ENCODE data around the gene LZTR1. TPM values are rescaled to one million over a fixed set of nuclear protein-coding genes. Genes with fewer than 3 reads are reported as not detected.

LZTR1 gene
- total and polyA plus RNA-seq, 2 of the 8 experiments (the other 6 are each of a cell fraction or from before 2014, with no cell fraction given) = 22.3 to 31.0 TPM

DNA sequence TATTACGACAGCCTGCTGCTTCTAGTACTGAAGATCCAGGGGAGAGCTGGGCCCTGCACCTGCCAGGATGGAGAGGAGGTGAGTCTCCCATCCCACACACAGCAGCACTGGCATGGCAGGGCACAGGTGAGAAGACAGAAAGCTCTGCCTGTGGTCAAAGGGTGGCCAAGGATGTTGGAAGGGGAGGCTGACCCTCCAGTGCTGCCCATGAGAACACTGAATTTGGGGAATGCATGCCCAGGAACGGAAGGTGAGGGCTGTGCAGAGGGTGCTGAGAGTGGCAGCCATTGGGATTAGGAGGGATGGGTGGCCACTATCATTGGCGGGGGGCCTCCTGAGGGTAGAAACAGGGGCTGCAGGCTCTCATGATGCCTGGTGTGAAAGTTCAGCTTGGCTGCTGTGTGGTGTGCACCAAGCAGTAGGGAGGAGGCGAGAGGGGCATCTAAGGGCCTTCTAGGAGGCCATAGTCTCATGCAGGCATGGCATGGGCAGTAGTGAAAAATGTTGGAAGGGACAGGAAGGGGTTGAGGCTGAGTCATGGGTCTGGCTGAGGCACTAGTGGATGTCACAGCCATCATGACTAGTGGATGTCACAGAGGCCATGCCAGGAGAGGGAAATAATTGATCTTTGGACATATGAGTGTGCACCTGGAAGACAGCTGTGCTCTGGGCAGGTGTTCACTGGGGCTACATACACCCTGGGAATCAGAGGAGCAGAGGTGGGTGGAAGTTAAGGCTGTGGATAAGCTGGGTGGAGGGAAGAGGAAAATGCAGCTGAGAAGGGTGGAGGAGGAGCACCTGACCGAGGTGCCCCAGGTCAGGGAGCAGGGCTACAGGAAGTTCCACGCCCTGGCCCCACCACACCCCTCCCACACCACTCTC lies 61.1 kb downstream of the LZTR1 start:
- H4K8ac ChIP-seq (ENCODE audit: extremely low read depth, insufficient read depth, low read length) = no peak overlapping the region; the same call in 1 of the 2 replicates
- peaks cover 0 to 10% (median 0%) of the 10 kb centered on the region in 4 experiments; a peak in 2 of 7 replicates for H3K4me1 ChIP-seq (replicated peaks in 1 of 4; ENCODE audit: control insufficient read depth in 3 of 4, insufficient read depth in 4 of 4, low read length in 3 of 4)
- peaks cover 0 to 7% (median 2%) of the 10 kb centered on the region in 4 experiments; a peak in 3 of 7 replicates for H3K27me3 ChIP-seq (replicated peaks in 1 of 4; ENCODE audit: control insufficient read depth in 3 of 4, extremely low read depth in 1 of 4, insufficient read depth in 3 of 4, low read length in 3 of 4)
- no peak for TF ChIP-seq CHD2 (IDR thresholded peaks at IDR 0.05; ENCODE audit: low read length)
- no peak for TF ChIP-seq HDAC6 (IDR thresholded peaks at IDR 0.05; ENCODE audit: low read depth, low read length)
- TF ChIP-seq RFX5 (IDR thresholded peaks at IDR 0.05; ENCODE audit: borderline replicate concordance, low read depth, low read length) = no peak
- no peak overlapping the region for H3K4me2 ChIP-seq (ENCODE audit: insufficient read depth in 1 of 2, low read depth in 2 of 2, low read length in 2 of 2)
- peaks cover 6% of the 10 kb centered on the region; the same call in 1 of the 2 replicates for H3K23me2 ChIP-seq (ENCODE audit: low read depth, low read length)
- H3K56ac ChIP-seq (replicated peaks; ENCODE audit: insufficient read length, low read depth, low read length) = no peak overlapping the region
- no peak overlapping the region for H3K14ac ChIP-seq (ENCODE audit: insufficient read length)
- H4K5ac ChIP-seq (ENCODE audit: insufficient read length, low read depth, low read length) = no peak overlapping the region
- H4K91ac ChIP-seq (replicated peaks; ENCODE audit: insufficient read length, low read length) = no peak overlapping the region
- FAIRE-seq = no peak
- H2BK12ac ChIP-seq (ENCODE audit: low read depth, low read length) = 0 out of 2 replicates have a peak overlapping the region, but pooled peaks have one; percentile 17
- H3K9me3 ChIP-seq (ENCODE audit: insufficient read depth in 2 of 2, low read depth in 1 of 2, low read length in 1 of 2) = no peaks in the 10 kb centered on the region
- no peak overlapping the region for H2AK5ac ChIP-seq (ENCODE audit: low read depth, low read length)
- no peak overlapping the region for H2BK20ac ChIP-seq (ENCODE audit: low read length)
- no peaks in the 10 kb centered on the region for H3K36me3 ChIP-seq (ENCODE audit: control insufficient read depth in 2 of 4, insufficient read depth in 4 of 4, low read length in 3 of 4)
- no peak overlapping the region for H3K23ac ChIP-seq (ENCODE audit: insufficient read length)
- no peaks in the 10 kb centered on the region for H3K79me2 ChIP-seq (ENCODE audit: control insufficient read depth in 1 of 2, insufficient read depth in 2 of 2, low read length in 2 of 2)
- ChIA-PET CTCF (ENCODE audit: partially characterized antibody) (interaction anchor here (1.0 to 3.9 kb wide), 3 partner anchors 20 to 50 kb away, joined by 3 to 18 read pairs (median 5); no protein-coding TSS in a partner anchor), POLR2A (ENCODE audit: partially characterized antibody) (interaction anchor here (0.7 to 1.8 kb wide), 3 partner anchors 9 to 44 kb away, joined by 3 to 5 read pairs (median 3); no protein-coding TSS in a partner anchor)
- no peak overlapping the region for H2BK5ac ChIP-seq (ENCODE audit: low read depth, low read length)
- H3K79me1 ChIP-seq (ENCODE audit: low read depth, low read length) = no peaks in the 10 kb centered on the region
- H3K4ac ChIP-seq (replicated peaks; ENCODE audit: insufficient read length, low read depth, low read length) = no peak overlapping the region
- WGBS, 2 experiments (ENCODE audit: extremely low coverage in 1 of 2, insufficient coverage in 1 of 2, insufficient read length in 1 of 2, insufficient replicate concordance in 2 of 2, low coverage in 1 of 2, low lambda C conversion rate in 2 of 2, missing lambda C conversion rate in 1 of 2) = 88% methylated on average over 6 of the region's 6 CpGs; no CpG with 5 or more reads in 1 of the 2 experiments
- H3K9ac ChIP-seq (replicated peaks in 1 of 4; ENCODE audit: extremely low read depth in 1 of 4, low read depth in 3 of 4, low read length in 3 of 4) = no peak overlapping the region
- H2BK15ac ChIP-seq (ENCODE audit: low read length) = no peak overlapping the region
- no peak overlapping the region for H2BK120ac ChIP-seq (replicated peaks; ENCODE audit: low read depth, low read length)
- H3K27ac ChIP-seq (ENCODE audit: low read depth, low read length) = no peak overlapping the region
- H3K4me3 ChIP-seq (ENCODE audit: extremely low read depth in 1 of 4, insufficient read depth in 2 of 4, low read depth in 3 of 4, low read length in 4 of 4) = no peak overlapping the region
- no peaks in the 10 kb centered on the region for H4K20me1 ChIP-seq (replicated peaks in 1 of 2; ENCODE audit: control insufficient read depth in 1 of 2, insufficient read depth in 2 of 2, low read length in 2 of 2)
- no peak for DNase-seq (ENCODE audit: low read depth in 1 of 2, low spot score in 2 of 2)
- no peak overlapping the region for H2AFZ ChIP-seq (ENCODE audit: low read length)
- no peak overlapping the region for H3K18ac ChIP-seq (ENCODE audit: extremely low read depth, low read length)
